GM12878 (cell line): Measurements from ENCODE around the gene STK40. TPM values are rescaled to one million over a fixed set of nuclear protein-coding genes. Genes with fewer than 3 reads are reported as not detected.

ENCODE experiments used
- ATAC-seq: fragments of 200-7000 bp; cut with Tn5 transposase; 3 replicates; pipeline ENCODE4 v1.9.1; 2020; ENCODE audit warnings: mild to moderate bottlenecking, moderate library complexity
- BruUV-seq: library from RNA; stranded (reverse); fragments of 400-500 nt; replicated peaks from 2 replicates; lab custom pipeline; 2021; lab: Mats Ljungman, UMichigan
- CTCF ChIA-PET: fragments of 300-600 bp; sonication (Branson Sonifier 250); formaldehyde crosslinking; extraction: SDS; loops from one replicate; lab custom pipeline; 2021; ENCODE audit warnings: inconsistent platforms; lab: Yijun Ruan, JAX
- POLR2A ChIA-PET: fragments of 350-600 bp; formaldehyde crosslinking; extraction: SDS; loops from one replicate; lab custom pipeline; 2021; ENCODE audit warnings: inconsistent platforms; lab: Charles Lee
- RAD21 ChIA-PET: fragments of 300-600 bp; sonication (Branson Sonifier 250); formaldehyde crosslinking; loops from one replicate; lab custom pipeline; 2023; ENCODE audit warnings: antibody characterized with exemption; ENCODE audit not compliant: unreplicated experiment; lab: Charles Lee
- SMC1A ChIA-PET: fragments of 300-600 bp; sonication (Branson Sonifier 250); formaldehyde crosslinking; loops from one replicate; lab custom pipeline; 2023; ENCODE audit not compliant: unreplicated experiment, uncharacterized antibody; lab: Charles Lee
- DNase-seq: peaks from one replicate; pipeline ENCODE4 v3.0.0-alpha.2; 2011; ENCODE audit warnings: low read depth, low spot score
- FAIRE-seq: peaks from 3 replicates; lab custom pipeline; 2011; peaks lifted over from hg19 to GRCh38; lab: Jason Lieb, UNC
- H2AFZ ChIP-seq: 2 replicates; pipeline ENCODE4 v1.6.0; 2011; ENCODE audit warnings: low read depth, low read length, control low read depth; ENCODE audit not compliant: control insufficient read depth
- H3K27ac ChIP-seq: 2 replicates; pipeline ENCODE4 v1.5.1; 2011; ENCODE audit warnings: control low read depth; ENCODE audit not compliant: control insufficient read depth, insufficient read depth
- H3K27me3 ChIP-seq, 2 experiments: replicated peaks in 1 of 2; 2 replicates each; pipeline versions ENCODE4 v1.6.0 to v1.6.1; 2011; ENCODE audit warnings: low read length in 1 of 2; ENCODE audit not compliant: control insufficient read depth in 2 of 2, insufficient read depth in 2 of 2
- H3K36me3 ChIP-seq, 2 experiments: 2 replicates each; pipeline ENCODE4 v1.5.1; 2011; ENCODE audit warnings: low read length in 1 of 2; ENCODE audit not compliant: control insufficient read depth in 2 of 2, insufficient read depth in 2 of 2
- H3K4me1 ChIP-seq: 2 replicates; pipeline ENCODE4 v1.6.1; 2011; ENCODE audit warnings: mild to moderate bottlenecking, low read length, moderate library complexity, mixed read lengths; ENCODE audit not compliant: control insufficient read depth, insufficient read depth
- H3K4me2 ChIP-seq: 2 replicates; pipeline ENCODE4 v1.6.0; 2011; ENCODE audit warnings: control low read depth; ENCODE audit not compliant: control insufficient read depth, insufficient read depth
- H3K4me3 ChIP-seq: fragments of 200-600 bp; sonication (generic); 2 replicates; pipeline ENCODE4 v1.5.1; 2016
- H3K79me2 ChIP-seq: 2 replicates; pipeline ENCODE4 v1.6.0; 2011; ENCODE audit warnings: low read length; ENCODE audit not compliant: control insufficient read depth, insufficient read depth
- H3K9ac ChIP-seq: 2 replicates; pipeline ENCODE4 v1.8.0; 2011; ENCODE audit warnings: low read length, control low read depth, mixed read lengths; ENCODE audit not compliant: control insufficient read depth, insufficient read depth
- H3K9me3 ChIP-seq: replicated peaks from 3 replicates; pipeline ENCODE4 v1.5.1; 2011; ENCODE audit warnings: mild to moderate bottlenecking, low read length; ENCODE audit not compliant: control insufficient read depth, insufficient read depth
- H4K20me1 ChIP-seq: 2 replicates; pipeline ENCODE4 v1.6.0; 2011; ENCODE audit not compliant: control insufficient read depth, insufficient read depth
- BCLAF1 ChIP-seq: fragments of 450-650 bp; IDR thresholded peaks from 2 replicates; pipeline ENCODE4 v1.6.1; 2017; ENCODE audit warnings: antibody characterized with exemption, mild to moderate bottlenecking, moderate library complexity
- CHD2 ChIP-seq: IDR thresholded peaks from 2 replicates; pipeline ENCODE4 v1.6.1; 2011; ENCODE audit warnings: low read depth, low read length, improper control_type of control experiment, borderline replicate concordance
- EGR1 ChIP-seq, 2 experiments: IDR thresholded peaks; 1 replicate in 1 of 2; 2 replicates in 1 of 2; pipeline ENCODE4 v1.6.1; 2011 to 2012; ENCODE audit warnings: low read depth in 2 of 2, low read length in 2 of 2, borderline replicate concordance in 1 of 2, mild to moderate bottlenecking in 1 of 2, moderate library complexity in 1 of 2
- HSF1 ChIP-seq: fragments of 150-350 bp; IDR thresholded peaks from 2 replicates; pipeline ENCODE4 v1.6.1; 2014; ENCODE audit warnings: mild to moderate bottlenecking, low read depth, low read length
- NR2F1 ChIP-seq: fragments of 450-650 bp; conservative IDR thresholded peaks from 2 replicates; pipeline ENCODE4 v1.6.1; 2017; ENCODE audit warnings: mild to moderate bottlenecking
- USF1 ChIP-seq: IDR thresholded peaks from 2 replicates; pipeline ENCODE4 v1.6.1; 2011; ENCODE audit warnings: borderline replicate concordance, low read depth, mild to moderate bottlenecking, moderate library complexity, mixed read lengths, low read length; ENCODE audit not compliant: insufficient read depth; ENCODE audit errors: extremely low read length
- WGBS: methylation state at CpG from one replicate; pipeline ENCODE4 v1.1.6; 2016; ENCODE audit warnings: low lambda C conversion rate; ENCODE audit not compliant: insufficient replicate concordance, insufficient coverage; ENCODE audit errors: missing lambda C conversion rate; 5-methylcytosine and 5-hydroxymethylcytosine counted together
- in situ Hi-C: fragments of 300-500 bp; cut with MboI; formaldehyde crosslinking; loops from 9 replicates; pipeline ENCODE4 v1.14.3; 2018; ENCODE audit warnings: mixed read lengths
- intact Hi-C: fragments of 100-400 bp; cut with micrococcal nuclease; formaldehyde crosslinking; loops from one replicate; pipeline ENCODE4 v1.14.2; 2022; ENCODE audit not compliant: unreplicated experiment
- polyA plus RNA-seq, 11 experiments: library from polyadenylated mRNA; depleted of rRNA in 4 of 11; unstranded in 6 of 11; stranded (reverse) in 5 of 11; fragments of >200 nt; fragmentation: Nextera tagmentation in 4 of 11; fragmentation: Illumina TruSeq in 1 of 11; extraction: Ambion mirVana in 4 of 11; extraction: Trizol in 1 of 11; gene quantifications; 1 replicate in 1 of 11; 2 replicates in 10 of 11; pipeline versions ENCODE4 v1.2.1 to v1.2.3, GENCODE V29; 2011 to 2016; ENCODE audit warnings: inconsistent platforms in 2 of 11, missing spikeins in 2 of 11, low read depth in 1 of 11
- total RNA-seq, 4 experiments: library from RNA; depleted of rRNA in 3 of 4; stranded (reverse); fragments of >200 nt in 3 of 4; fragmentation: Illumina TruSeq in 1 of 4; extraction: Trizol in 1 of 4; gene quantifications; 2 replicates each; pipeline versions ENCODE4 v1.2.1 to v1.2.3, GENCODE V29; 2013 to 2021
- TF ChIP-seq, protein P1 (sequence below): IDR thresholded peaks from 2 replicates; pipeline ENCODE4 v1.6.1; 2011; ENCODE audit warnings: low read depth, mild to moderate bottlenecking, low read length, moderate library complexity, borderline replicate concordance; ENCODE audit errors: extremely low read depth

The STK40 gene
- total and polyA plus RNA-seq, 10 of the 15 experiments (the other 5 are each of a cell fraction or from before 2014, with no cell fraction given), result 0.27 to 51.0 (median 29.5) TPM

DNA sequence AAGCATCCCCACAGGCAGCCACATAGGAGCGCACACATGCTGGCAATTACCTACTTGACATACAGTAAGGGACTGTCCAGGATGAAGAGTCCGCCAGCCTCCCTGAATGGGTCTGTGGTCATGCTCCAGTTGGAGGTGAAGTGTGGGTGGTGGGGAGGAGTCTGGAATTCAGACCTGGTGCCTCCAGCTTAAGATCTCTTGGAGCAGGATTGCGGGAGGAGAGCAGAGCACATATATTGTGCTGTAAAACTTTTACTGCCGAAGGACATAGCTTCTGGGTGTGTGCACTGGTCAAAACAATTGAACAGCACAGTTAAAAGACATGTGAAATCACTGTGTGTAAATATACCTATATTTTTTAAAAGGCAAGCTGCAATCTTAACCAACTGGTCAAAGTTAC is 17.9 kb downstream of the STK40 start:
- no TSS peak for BruUV-seq
- intact Hi-C loops, result loop anchor here (2.0 kb wide), 1 partner anchor 19 kb away; no protein-coding TSS in a partner anchor
- no peak for FAIRE-seq

More for the DNA sequence above, 17.9 kb downstream of the STK40 start:
- no peak overlapping the region for H3K4me3 ChIP-seq
- in situ Hi-C loops, result no loop called here
- peaks cover 18% of the 10 kb centered on the region for H3K79me2 ChIP-seq
- H2AFZ ChIP-seq, result no peak overlapping the region
- TF ChIP-seq USF1 (no peak), CHD2 (no peak), BCLAF1 (no peak), HSF1 (no peak), NR2F1 (no peak), EGR1 (IDR thresholded peaks at IDR 0.05; ENCODE audit: borderline replicate concordance in 1 of 2, low read depth in 2 of 2, low read length in 2 of 2) (no peak)
- TF ChIP-seq, protein P1, sequence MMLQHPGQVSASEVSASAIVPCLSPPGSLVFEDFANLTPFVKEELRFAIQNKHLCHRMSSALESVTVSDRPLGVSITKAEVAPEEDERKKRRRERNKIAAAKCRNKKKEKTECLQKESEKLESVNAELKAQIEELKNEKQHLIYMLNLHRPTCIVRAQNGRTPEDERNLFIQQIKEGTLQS, result no peak
- whole genome bisulfite sequencing, result 100% methylated on average over 4 of the region's 4 CpGs
- H3K36me3 ChIP-seq, result peaks cover 6 to 11% of the 10 kb centered on the region in 2 experiments; a peak in 3 of 4 replicates
- ChIA-PET SMC1A (interaction anchor here (0.6 to 5.5 kb wide), 15 partner anchors 10 to 223 kb away, joined by 3 to 36 read pairs (median 4); partner anchors contain the start of genes LSM10 and SH3D21), POLR2A (interaction anchor here (0.6 to 3.6 kb wide), 6 partner anchors 16 to 52 kb away, joined by 3 to 15 read pairs (median 4); partner anchors contain the start of gene STK40), RAD21 (interaction anchor here (1.2 to 4.6 kb wide), 8 partner anchors 17 to 218 kb away, joined by 3 to 36 read pairs (median 10); partner anchors contain the start of gene TRAPPC3), CTCF (interaction anchor here (0.7 to 8.1 kb wide), 16 partner anchors 8 to 218 kb away, joined by 3 to 157 read pairs (median 16); partner anchors contain the start of genes LSM10, SH3D21, STK40 and TRAPPC3)
- peaks cover 41% of the 10 kb centered on the region for H3K4me1 ChIP-seq
- ATAC-seq (no peak), DNase-seq (no peak)
- no peaks in the 10 kb centered on the region for H3K9me3 ChIP-seq
- no peak overlapping the region for H3K27ac ChIP-seq
- no peaks in the 10 kb centered on the region for H4K20me1 ChIP-seq
- H3K27me3 ChIP-seq, result no peaks in the 10 kb centered on the region
- no peak overlapping the region for H3K9ac ChIP-seq
- no peak overlapping the region for H3K4me2 ChIP-seq
